Aortic smooth muscle cell (primary cell): Measurements from ENCODE around the gene ZNF296. TPM values are rescaled to one million over a fixed set of nuclear protein-coding genes. Genes with fewer than 3 reads are reported as not detected.

Experiments
- total RNA-seq: library from RNA; depleted of rRNA; stranded (reverse); fragments of >200 nt; gene quantifications from 2 replicates; pipeline ENCODE4 v1.2.3, GENCODE V29; 2014

The ZNF296 gene
- total RNA-seq, result 0.25 TPM in 1 of 2 replicates, not detected in the other

DNA sequence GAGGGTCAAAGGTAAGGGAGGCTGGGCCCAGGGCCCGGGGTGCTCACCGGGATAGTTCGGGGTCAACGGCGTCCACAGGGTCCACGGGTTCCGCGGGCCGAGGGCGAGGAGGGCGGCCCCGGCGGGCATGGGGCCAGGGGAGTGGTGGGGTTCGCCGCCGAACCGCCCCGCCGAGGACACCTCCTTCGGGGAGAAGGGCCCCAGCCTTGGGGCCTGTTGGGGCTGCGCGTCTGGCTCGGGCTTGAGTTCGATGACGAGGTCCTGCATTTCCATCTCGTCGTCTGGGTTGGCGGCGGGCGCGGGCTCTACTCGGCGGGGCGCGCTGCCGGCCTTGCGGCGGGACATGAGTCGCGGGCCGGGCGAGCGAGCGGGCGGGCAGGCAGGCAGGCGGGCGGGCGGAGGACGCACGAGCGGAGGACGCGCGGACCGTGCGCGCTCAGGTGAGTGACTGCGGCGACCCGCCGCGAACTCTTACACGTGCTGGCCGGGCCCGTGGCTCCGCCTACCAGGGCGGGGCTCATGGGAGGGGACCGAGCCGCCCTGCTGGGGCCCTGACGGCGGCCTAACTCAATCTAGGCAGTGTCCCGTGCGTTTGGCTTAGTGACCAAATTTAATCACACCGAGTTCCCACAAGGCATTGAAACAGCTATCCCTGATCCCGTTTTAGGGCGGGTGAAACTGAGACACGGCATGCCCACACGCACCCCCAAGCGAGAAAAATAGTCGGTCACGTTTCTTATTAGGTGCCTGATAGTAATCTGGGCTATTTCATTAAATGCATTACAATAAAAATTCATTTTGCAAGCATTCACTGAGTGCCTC is at the start of gene ZNF296:
Gene ZNF296, minus strand, starts transcription at position 450 of the 822 bp plus-strand sequence. Its CDS starts 105 bp downstream, at position 345.

DNA sequence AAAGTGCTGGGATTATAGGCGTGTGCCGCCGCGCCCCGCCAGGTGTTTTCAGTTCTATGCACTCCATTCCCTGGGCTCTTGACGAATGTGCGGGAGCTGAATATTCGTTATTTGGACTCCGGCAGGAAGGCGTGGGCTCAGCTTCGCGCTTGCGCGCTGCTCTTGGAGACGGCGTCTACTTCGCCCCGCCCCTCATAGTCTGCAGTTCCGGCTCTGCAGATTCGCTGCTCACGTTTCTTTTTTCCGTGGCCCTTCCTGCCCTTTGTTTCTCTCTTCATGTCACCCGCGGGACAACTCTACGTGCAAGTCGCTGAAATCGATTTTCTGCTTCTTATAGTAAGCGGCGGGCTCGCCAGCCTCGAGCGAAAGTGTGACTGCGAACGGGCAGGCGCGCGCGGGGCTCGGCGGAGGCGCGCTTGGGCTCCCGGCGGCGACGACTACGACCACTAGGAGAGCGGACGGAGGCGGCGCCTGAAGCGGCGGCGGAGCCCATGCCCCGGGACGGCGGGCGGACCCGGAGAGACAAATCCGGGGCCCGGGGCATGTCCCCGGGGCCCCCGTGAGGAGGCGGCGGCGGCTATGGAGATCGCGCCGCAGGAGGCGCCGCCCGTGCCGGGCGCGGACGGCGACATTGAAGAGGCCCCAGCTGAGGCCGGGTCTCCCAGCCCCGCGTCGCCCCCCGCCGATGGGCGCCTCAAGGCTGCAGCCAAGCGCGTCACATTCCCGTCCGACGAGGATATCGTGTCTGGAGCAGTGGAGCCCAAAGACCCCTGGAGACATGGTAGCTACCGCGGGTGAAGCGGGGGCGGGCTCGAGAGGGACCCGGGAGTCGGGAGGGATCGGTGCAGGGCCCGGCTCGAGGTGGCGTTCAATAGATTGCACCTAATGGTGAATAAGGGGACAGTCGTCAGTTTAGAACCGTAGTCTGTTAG is 16.7 kb upstream of the ZNF296 start, which contains the start of gene PPP1R37:
Gene PPP1R37, plus strand, starts transcription at position 433 of the 932 bp plus-strand sequence. Its CDS starts 147 bp downstream, at position 580.

DNA sequence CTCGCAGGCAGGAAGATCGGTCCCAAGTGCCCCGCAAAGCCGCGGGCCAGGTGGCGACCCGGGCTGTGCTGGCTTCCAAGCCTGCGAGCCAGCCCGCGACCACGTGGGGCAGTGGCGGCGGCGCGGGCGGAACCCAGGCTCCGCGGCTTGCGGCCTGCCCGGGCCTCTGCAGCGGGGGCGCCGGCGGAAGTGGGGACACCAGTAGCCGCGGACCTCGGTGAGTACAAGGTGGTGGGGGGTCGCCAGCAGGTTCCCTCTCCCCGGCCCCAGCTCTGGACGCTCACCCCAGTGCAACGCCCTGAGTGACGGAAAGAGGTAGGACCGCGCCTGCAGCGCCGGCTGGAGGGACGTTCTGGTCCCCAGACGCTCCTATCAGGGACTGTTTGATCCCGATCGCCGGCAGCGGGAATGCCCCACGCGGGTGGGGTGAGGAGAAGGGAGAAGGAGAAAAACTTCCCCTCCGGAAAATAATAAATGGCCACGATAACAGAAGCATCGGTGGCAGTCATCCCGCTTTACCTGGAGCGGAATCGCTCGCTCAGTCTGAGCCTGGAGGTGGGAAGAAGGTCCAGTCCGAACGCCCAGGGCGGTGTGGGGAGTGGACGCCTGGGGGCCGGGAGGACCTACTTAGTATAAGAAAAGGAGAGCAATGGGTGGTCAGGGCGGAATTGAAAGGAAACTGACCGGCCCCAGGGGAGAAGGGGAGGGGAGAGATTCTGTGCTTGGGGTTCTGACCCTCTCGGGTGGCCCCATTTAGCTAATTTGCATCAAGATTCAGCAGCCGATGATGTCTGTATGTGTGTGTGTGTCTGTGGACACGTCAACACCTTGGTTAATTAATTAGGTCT is 3.0 kb upstream of the ZNF296 start, which contains the start of gene GEMIN7:
Gene GEMIN7, plus strand, starts transcription at position 198 of the 848 bp plus-strand sequence. CDS start 10,855 bp downstream, outside the sequence.

DNA sequence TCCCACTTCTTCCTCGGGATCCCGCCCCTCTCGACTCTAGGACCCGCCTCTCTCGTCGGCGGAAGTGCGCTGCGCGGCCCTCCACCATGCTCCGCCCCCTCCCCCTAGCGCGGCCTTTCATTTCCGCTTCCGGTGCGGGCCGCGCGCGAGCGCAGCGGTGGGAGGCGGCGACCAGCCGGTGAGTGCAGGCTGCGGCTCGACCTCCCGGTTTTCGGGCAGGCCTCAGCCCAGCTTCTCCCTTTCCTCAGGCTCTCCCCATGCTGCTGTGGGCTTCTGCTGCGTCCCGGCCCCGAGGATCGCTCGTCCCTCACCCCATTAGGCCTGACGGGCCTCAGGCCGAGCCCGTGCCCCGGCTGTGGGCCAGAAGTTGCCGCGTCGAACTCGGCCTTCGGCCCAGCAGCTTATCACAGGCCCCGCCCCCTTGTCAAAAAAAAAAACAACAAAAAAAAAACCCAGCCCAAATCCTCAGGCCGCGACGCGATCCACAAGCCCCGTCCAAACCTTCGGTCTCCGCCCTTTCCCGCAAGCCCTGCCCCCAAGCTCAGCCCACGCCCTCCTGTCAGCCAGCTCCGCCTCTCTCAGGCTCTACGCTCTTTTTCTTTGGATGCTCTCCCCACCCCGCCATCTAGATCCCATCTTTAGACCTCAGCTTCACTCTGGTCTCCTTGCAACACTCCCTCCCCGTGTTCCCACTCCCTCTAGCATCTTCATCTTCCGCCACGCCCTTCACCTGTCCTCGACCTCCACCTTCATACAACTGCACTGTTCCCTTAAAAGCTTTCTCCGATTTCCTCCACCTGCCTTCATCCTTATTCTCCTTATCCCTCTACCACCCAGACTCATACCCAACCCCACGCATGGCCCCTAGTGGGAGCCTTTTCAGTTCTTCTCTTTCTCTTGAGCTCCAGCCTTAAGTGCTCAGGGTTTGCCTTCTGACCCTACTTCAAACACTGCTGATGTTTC is 37.1 kb downstream of the ZNF296 start, which contains the start of gene CLASRP:
Gene CLASRP, plus strand, starts transcription at position 115 of the 963 bp plus-strand sequence. CDS start 1,168 bp downstream, outside the sequence.

Other genes with a start within 250 kb of the ZNF296 start
- 51.3 and 58.1 TPM in 2 replicates for gene NECTIN2, start 230.2 kb downstream of the ZNF296 start, total RNA-seq
- 24.0 and 42.1 TPM in 2 replicates for gene TOMM40, start 185.2 kb downstream of the ZNF296 start, total RNA-seq
- 0.50 and 2.2 TPM in 2 replicates for gene APOE, start 170.7 kb downstream of the ZNF296 start, total RNA-seq
- 0.56 and 0.79 TPM in 2 replicates for gene APOC1, start 161.9 kb downstream of the ZNF296 start, total RNA-seq
- not detected in 2 replicates for gene APOC4, start 134.2 kb downstream of the ZNF296 start, total RNA-seq
- not detected in 2 replicates for gene APOC2, start 130.4 kb downstream of the ZNF296 start, total RNA-seq
- gene CLPTM1, start 121.1 kb downstream of the ZNF296 start, total RNA-seq, result 37.8 and 38.0 TPM in 2 replicates
- gene RELB, start 75.0 kb downstream of the ZNF296 start, total RNA-seq, result 3.3 and 3.5 TPM in 2 replicates
- 11.5 and 12.9 TPM in 2 replicates for gene CLASRP, start 37.4 kb downstream of the ZNF296 start, total RNA-seq
- 9.5 and 11.6 TPM in 2 replicates for gene GEMIN7, start 2.8 kb upstream of the ZNF296 start, total RNA-seq
- 19.6 and 20.3 TPM in 2 replicates for gene PPP1R37, start 16.7 kb upstream of the ZNF296 start, total RNA-seq
- gene NKPD1, start 84.5 kb upstream of the ZNF296 start, total RNA-seq, result 0.06 and 0.26 TPM in 2 replicates
- 6.5 and 7.5 TPM in 2 replicates for gene TRAPPC6A, start 101.8 kb upstream of the ZNF296 start, total RNA-seq
- gene BLOC1S3, start 102.3 kb upstream of the ZNF296 start, total RNA-seq, result 2.8 and 3.5 TPM in 2 replicates
- not detected in 2 replicates for gene EXOC3L2, start 168.9 kb upstream of the ZNF296 start, total RNA-seq
- gene MARK4, start 174.8 kb upstream of the ZNF296 start, total RNA-seq, result 9.5 and 18.3 TPM in 2 replicates
- 0.06 TPM in 1 of 2 replicates, not detected in the other for gene CKM, start 246.4 kb upstream of the ZNF296 start, total RNA-seq